Neuronal stem cell (in vitro differentiated cells): ENCODE results near the gene AGBL4. TPM values are rescaled to one million over a fixed set of nuclear protein-coding genes. Genes with fewer than 3 reads are reported as not detected.

Experiments used
- DNase-seq: peaks from one replicate; pipeline ENCODE4 v3.0.0-alpha.2; 2013; ENCODE audit warnings: low spot score
- H2AFZ ChIP-seq: one replicate; pipeline ENCODE4 v1.6.1; 2013; ENCODE audit warnings: mild to moderate bottlenecking, low read length, inconsistent platforms
- H2AK5ac ChIP-seq: 2 replicates; pipeline ENCODE4 v1.6.1; 2013; ENCODE audit warnings: low read depth, mild to moderate bottlenecking, inconsistent platforms, low read length, moderate library complexity, mixed read lengths
- H2BK120ac ChIP-seq: 2 replicates; pipeline ENCODE4 v1.6.1; 2013; ENCODE audit warnings: low read depth, mild to moderate bottlenecking, inconsistent platforms, low read length, moderate library complexity, mixed read lengths
- H2BK12ac ChIP-seq: one replicate; pipeline ENCODE4 v1.6.1; 2013; ENCODE audit warnings: low read length, inconsistent platforms
- H2BK15ac ChIP-seq: 2 replicates; pipeline ENCODE4 v1.6.1; 2013; ENCODE audit warnings: mild to moderate bottlenecking, low read length, inconsistent platforms, mixed read lengths
- H2BK5ac ChIP-seq: one replicate; pipeline ENCODE4 v1.6.1; 2013; ENCODE audit warnings: inconsistent platforms, mild to moderate bottlenecking, low read length, moderate library complexity
- H3K14ac ChIP-seq: one replicate; pipeline ENCODE4 v1.6.1; 2013; ENCODE audit warnings: low read length, inconsistent platforms
- H3K18ac ChIP-seq: 2 replicates; pipeline ENCODE4 v1.6.1; 2013; ENCODE audit warnings: low read length, inconsistent platforms
- H3K23ac ChIP-seq: 2 replicates; pipeline ENCODE4 v1.6.1; 2013; ENCODE audit warnings: low read depth, mild to moderate bottlenecking, mixed read lengths, low read length, inconsistent platforms; ENCODE audit not compliant: poor library complexity
- H3K27ac ChIP-seq: replicated peaks from 3 replicates; pipeline ENCODE4 v1.5.1; 2013; ENCODE audit warnings: low read length, inconsistent platforms
- H3K27me3 ChIP-seq, 3 experiments: 2 replicates each; pipeline ENCODE4 v1.6.1; 2013; ENCODE audit warnings: low read length in 3 of 3, mild to moderate bottlenecking in 2 of 3, inconsistent platforms in 1 of 3, low read depth in 1 of 3, mixed read lengths in 1 of 3, moderate library complexity in 1 of 3; ENCODE audit not compliant: control insufficient read depth in 3 of 3, insufficient read depth in 3 of 3
- H3K36me3 ChIP-seq, 2 donors: replicated peaks in 1 of 2; 2 replicates each; pipeline ENCODE4 v1.6.1; 2013; ENCODE audit warnings: low read length in 2 of 2; ENCODE audit not compliant: control insufficient read depth in 2 of 2, insufficient read depth in 2 of 2
- H3K4ac ChIP-seq: 2 replicates; pipeline ENCODE4 v1.6.1; 2013; ENCODE audit warnings: inconsistent platforms, mild to moderate bottlenecking, low read length, moderate library complexity
- H3K4me1 ChIP-seq, 2 donors: 1 replicate in 1 of 2; 2 replicates in 1 of 2; pipeline ENCODE4 v1.6.1; 2013; ENCODE audit warnings: low read length in 2 of 2, low read depth in 1 of 2; ENCODE audit not compliant: control insufficient read depth in 2 of 2, insufficient read depth in 1 of 2
- H3K4me2 ChIP-seq: one replicate; pipeline ENCODE4 v1.6.1; 2013; ENCODE audit warnings: mild to moderate bottlenecking, low read length, inconsistent platforms; ENCODE audit not compliant: insufficient read depth, poor library complexity, severe bottlenecking
- H3K4me3 ChIP-seq, 2 donors: 2 replicates each; pipeline ENCODE4 v1.5.1; 2013; ENCODE audit warnings: low read length in 2 of 2, mild to moderate bottlenecking in 2 of 2, inconsistent platforms in 1 of 2, moderate library complexity in 1 of 2
- H3K79me1 ChIP-seq: one replicate; pipeline ENCODE4 v1.6.1; 2013; ENCODE audit warnings: low read depth, mild to moderate bottlenecking, inconsistent platforms, low read length, moderate library complexity
- H3K9ac ChIP-seq: one replicate; pipeline ENCODE4 v1.6.1; 2013; ENCODE audit warnings: mild to moderate bottlenecking, low read depth, low read length, inconsistent platforms; ENCODE audit not compliant: poor library complexity
- H3K9me3 ChIP-seq, 2 donors: replicated peaks in 1 of 2; 2 replicates each; pipeline versions ENCODE3 to v1.6.1; 2013; ENCODE audit warnings: low read length in 2 of 2, mild to moderate bottlenecking in 2 of 2, inconsistent platforms in 1 of 2, low read depth in 1 of 2, mixed read lengths in 1 of 2, moderate library complexity in 1 of 2; ENCODE audit not compliant: control insufficient read depth in 2 of 2, insufficient read depth in 1 of 2
- H4K8ac ChIP-seq: one replicate; pipeline ENCODE4 v1.6.1; 2013; ENCODE audit warnings: low read depth, mild to moderate bottlenecking, inconsistent platforms, low read length, moderate library complexity
- H4K91ac ChIP-seq: one replicate; pipeline ENCODE4 v1.6.1; 2013; ENCODE audit warnings: low read length, low read depth, mild to moderate bottlenecking, inconsistent platforms; ENCODE audit not compliant: poor library complexity
- WGBS, 2 donors: extraction: QIAGEN DNeasy Blood & Tissue Kit; methylation state at CpG; one replicate each; pipeline ENCODE4 v1.1.7; 2013; ENCODE audit warnings: missing lambda C conversion rate in 2 of 2, mixed read lengths in 1 of 2; ENCODE audit not compliant: insufficient read length in 2 of 2, insufficient replicate concordance in 1 of 2; ENCODE audit errors: extremely low coverage in 2 of 2; 5-methylcytosine and 5-hydroxymethylcytosine counted together
- polyA plus RNA-seq, 2 experiments: library from polyadenylated mRNA; stranded (reverse); fragments of 200-250 nt; gene quantifications; one replicate each; pipeline ENCODE4 v1.2.3, GENCODE V29; 2013

The AGBL4 gene
- polyA plus RNA-seq (2013, experiment 1 of 2), result 0.45 TPM
- 0.62 TPM for polyA plus RNA-seq (2013, experiment 2 of 2)

- H3K4me2 ChIP-seq, result peak within 1 kb of the TSS; percentile 87
- H3K23ac ChIP-seq, result peak within 1 kb of the TSS; percentile 49
- no peak within 1 kb of the TSS for H4K91ac ChIP-seq
- H2BK5ac ChIP-seq, result peak within 1 kb of the TSS; percentile 87
- H4K8ac ChIP-seq, result peak within 1 kb of the TSS; percentile 43
- DNase-seq, result peak; percentile 78
- peaks cover 0 to 11% (median 6%) of the 10 kb centered on the region in 3 experiments for H3K27me3 ChIP-seq
- no peak within 1 kb of the TSS for H2AK5ac ChIP-seq
- peak within 1 kb of the TSS; percentile 93 for H3K18ac ChIP-seq
- peak within 1 kb of the TSS; percentile 77 for H3K9ac ChIP-seq
- H2AFZ ChIP-seq, result peak within 1 kb of the TSS; percentile 92
- H3K79me1 ChIP-seq, result no peaks in the 10 kb centered on the region
- WGBS, 2 donors, result no CpG with 5 or more reads among the region's 56 CpGs
- H3K27ac ChIP-seq, result no peak within 1 kb of the TSS
- no peak within 1 kb of the TSS for H2BK120ac ChIP-seq
- H3K36me3 ChIP-seq, result no peaks in the 10 kb centered on the region
- peak within 1 kb of the TSS; percentile 48 to 80 for H3K4me3 ChIP-seq
- no peak within 1 kb of the TSS for H3K4ac ChIP-seq
- H3K4me1 ChIP-seq, result peaks cover 0 to 7% of the 10 kb centered on the region in 2 donors
- peak within 1 kb of the TSS; percentile 47 for H3K14ac ChIP-seq
- H2BK12ac ChIP-seq, result no peak within 1 kb of the TSS
- no peak within 1 kb of the TSS for H2BK15ac ChIP-seq
- no peaks in the 10 kb centered on the region for H3K9me3 ChIP-seq
Observed at GRCh38 chr1:50023292-50024159, at the start of gene AGBL4. AGBL4 (minus strand) TSS chr1:50023954.

- DNase-seq, result no peak
- H4K91ac ChIP-seq, result no peak overlapping the region
- H3K9ac ChIP-seq, result no peak overlapping the region
- H3K9me3 ChIP-seq, result peaks cover 0 to 2% of the 10 kb centered on the region in 2 donors
- H2BK15ac ChIP-seq, result no peak overlapping the region
- H3K18ac ChIP-seq, result no peak overlapping the region
- no peak overlapping the region for H2BK5ac ChIP-seq
- no peak overlapping the region for H2AK5ac ChIP-seq
- no peak overlapping the region for H3K23ac ChIP-seq
- no peaks in the 10 kb centered on the region for H3K36me3 ChIP-seq
- no peak overlapping the region for H2BK120ac ChIP-seq
- H3K4ac ChIP-seq, result no peak overlapping the region
- no peak overlapping the region for H3K4me3 ChIP-seq
- no peak overlapping the region for H2AFZ ChIP-seq
- H3K4me2 ChIP-seq, result no peak overlapping the region
- no peak overlapping the region for H4K8ac ChIP-seq
- H2BK12ac ChIP-seq, result no peak overlapping the region
- no CpG with 5 or more reads among the region's 1 CpG for WGBS, 2 donors
- no peaks in the 10 kb centered on the region for H3K4me1 ChIP-seq
- no peaks in the 10 kb centered on the region for H3K27me3 ChIP-seq
- H3K14ac ChIP-seq, result no peak overlapping the region
- no peaks in the 10 kb centered on the region for H3K79me1 ChIP-seq
- no peak overlapping the region for H3K27ac ChIP-seq
Observed at GRCh38 chr1:50066806-50067205, 43.1 kb upstream of the AGBL4 start.

GRCh38 chr1:50060279-50060678 is 36.5 kb upstream of the AGBL4 start:
- H3K4ac ChIP-seq, result no peak overlapping the region
- H3K9ac ChIP-seq, result no peak overlapping the region
- no peak overlapping the region for H2AK5ac ChIP-seq
- no peak overlapping the region for H3K23ac ChIP-seq
- H3K4me2 ChIP-seq, result no peak overlapping the region
- no peaks in the 10 kb centered on the region for H3K9me3 ChIP-seq
- H3K27me3 ChIP-seq, result no peaks in the 10 kb centered on the region
- no peak overlapping the region for H2BK15ac ChIP-seq
- H2AFZ ChIP-seq, result no peak overlapping the region
- H3K27ac ChIP-seq, result no peak overlapping the region
- no CpG with 5 or more reads among the region's 3 CpGs for WGBS, 2 donors
- H2BK12ac ChIP-seq, result no peak overlapping the region
- H2BK120ac ChIP-seq, result no peak overlapping the region
- H3K4me3 ChIP-seq, result no peak overlapping the region
- H2BK5ac ChIP-seq, result no peak overlapping the region
- H4K8ac ChIP-seq, result no peak overlapping the region
- H3K79me1 ChIP-seq, result no peaks in the 10 kb centered on the region
- no peak overlapping the region for H4K91ac ChIP-seq
- H3K18ac ChIP-seq, result no peak overlapping the region
- DNase-seq, result no peak
- H3K36me3 ChIP-seq, result no peaks in the 10 kb centered on the region
- H3K14ac ChIP-seq, result no peak overlapping the region
- H3K4me1 ChIP-seq, result no peaks in the 10 kb centered on the region

GRCh38 chr1:50048791-50049190 is 25.0 kb upstream of the AGBL4 start:
- Histone ChIP-seq H4K91ac (no peak overlapping the region), H2BK5ac (no peak overlapping the region), H3K36me3 (no peaks in the 10 kb centered on the region), H2BK15ac (no peak overlapping the region), H3K79me1 (no peaks in the 10 kb centered on the region), H3K9ac (no peak overlapping the region), H3K18ac (peak overlapping the region; percentile 95), H2AFZ (no peak overlapping the region), H2BK120ac (no peak overlapping the region), H3K9me3 (no peaks in the 10 kb centered on the region), H3K4ac (no peak overlapping the region), H2BK12ac (no peak overlapping the region), H3K4me3 (no peak overlapping the region), H3K27ac (no peak overlapping the region), H3K4me1 (no peaks in the 10 kb centered on the region), H2AK5ac (no peak overlapping the region), H3K14ac (no peak overlapping the region), H3K4me2 (peak overlapping the region; percentile 86), H3K23ac (no peak overlapping the region), H4K8ac (no peak overlapping the region), H3K27me3 (peaks cover 0 to 19% (median 16%) of the 10 kb centered on the region in 3 experiments)
- no CpG with 5 or more reads among the region's 2 CpGs for WGBS, 2 donors
- no peak for DNase-seq
